ENCODE measurements around the gene GLI2. TPM values are rescaled to one million over a fixed set of nuclear protein-coding genes. Genes with fewer than 3 reads are reported as not detected.

Gene GLI2
- total RNA-seq, 1 donor from 2014 or later, result 23.1 TPM

DNA sequence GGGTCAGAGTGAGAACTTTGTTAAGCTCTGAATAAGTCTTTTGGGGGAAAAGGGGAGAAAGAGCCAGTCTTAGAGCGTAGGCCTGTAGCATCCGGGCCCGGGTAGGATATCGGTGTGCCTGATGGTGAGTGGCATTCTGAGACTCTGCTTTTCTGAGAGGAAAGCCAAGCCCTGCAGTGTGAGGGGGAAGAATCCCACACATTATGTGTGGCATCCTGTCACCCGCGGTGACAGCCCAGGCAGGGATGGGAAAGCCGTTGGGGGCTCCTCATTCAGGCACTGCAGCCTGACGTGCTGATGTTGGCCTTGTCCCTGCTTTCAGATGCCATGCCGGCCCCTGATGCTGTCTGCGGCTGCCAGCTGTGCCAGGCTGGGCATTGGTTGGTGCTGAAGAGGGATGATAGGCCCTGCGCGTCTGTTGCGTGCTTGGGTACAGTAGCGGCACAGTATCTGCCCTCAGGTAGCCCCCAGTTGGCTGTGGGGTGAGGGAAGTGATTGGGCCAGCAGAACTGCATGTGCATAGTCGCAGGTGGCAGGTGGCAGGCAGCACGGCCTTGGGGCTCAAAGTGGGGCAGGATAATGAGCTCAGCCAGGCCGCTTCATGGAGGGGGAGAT is 37.6 kb downstream of the GLI2 start:
- no peaks in the 10 kb centered on the region for H3K4me1 ChIP-seq

DNA sequence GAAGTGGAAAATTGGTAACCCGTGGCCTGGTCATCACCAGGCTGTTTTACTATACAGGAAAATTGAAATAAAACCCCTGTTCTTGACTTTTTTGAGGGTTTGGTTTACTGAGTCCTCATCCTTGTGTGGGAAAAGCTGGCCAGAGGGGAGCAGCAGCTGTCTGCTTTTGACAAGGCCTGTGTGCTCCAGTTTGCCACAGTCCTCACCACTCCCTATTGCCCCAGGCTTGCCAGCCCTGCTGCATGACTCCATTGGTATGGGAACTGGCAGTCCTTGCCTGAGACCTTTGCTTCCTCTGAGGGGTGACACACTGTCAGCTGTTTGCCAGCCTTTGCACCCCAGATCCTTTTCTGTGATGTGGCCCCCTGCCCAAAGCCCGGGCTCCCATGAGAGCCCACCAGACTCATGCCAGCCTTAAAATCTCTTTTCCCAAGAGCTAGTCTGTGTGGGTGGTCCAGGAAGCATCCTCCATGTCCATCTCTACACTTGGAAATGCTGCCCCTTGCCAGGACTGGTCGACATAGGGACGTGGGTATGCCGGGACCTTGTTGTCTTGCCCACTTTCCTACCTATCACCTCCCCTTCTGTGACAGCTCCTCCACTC is 39.0 kb downstream of the GLI2 start:
- Histone ChIP-seq H3K27ac (no peak overlapping the region), H3K4me3 (no peak overlapping the region), H3K36me3 (no peaks in the 10 kb centered on the region), H3K9me3 (no peaks in the 10 kb centered on the region), H3K4me1 (peaks cover 0 to 2% of the 10 kb centered on the region in 2 donors), H3K27me3 (no peaks in the 10 kb centered on the region)
- intact Hi-C loops (cut with DNase I), result no loop called here
- TF ChIP-seq, protein P1, sequence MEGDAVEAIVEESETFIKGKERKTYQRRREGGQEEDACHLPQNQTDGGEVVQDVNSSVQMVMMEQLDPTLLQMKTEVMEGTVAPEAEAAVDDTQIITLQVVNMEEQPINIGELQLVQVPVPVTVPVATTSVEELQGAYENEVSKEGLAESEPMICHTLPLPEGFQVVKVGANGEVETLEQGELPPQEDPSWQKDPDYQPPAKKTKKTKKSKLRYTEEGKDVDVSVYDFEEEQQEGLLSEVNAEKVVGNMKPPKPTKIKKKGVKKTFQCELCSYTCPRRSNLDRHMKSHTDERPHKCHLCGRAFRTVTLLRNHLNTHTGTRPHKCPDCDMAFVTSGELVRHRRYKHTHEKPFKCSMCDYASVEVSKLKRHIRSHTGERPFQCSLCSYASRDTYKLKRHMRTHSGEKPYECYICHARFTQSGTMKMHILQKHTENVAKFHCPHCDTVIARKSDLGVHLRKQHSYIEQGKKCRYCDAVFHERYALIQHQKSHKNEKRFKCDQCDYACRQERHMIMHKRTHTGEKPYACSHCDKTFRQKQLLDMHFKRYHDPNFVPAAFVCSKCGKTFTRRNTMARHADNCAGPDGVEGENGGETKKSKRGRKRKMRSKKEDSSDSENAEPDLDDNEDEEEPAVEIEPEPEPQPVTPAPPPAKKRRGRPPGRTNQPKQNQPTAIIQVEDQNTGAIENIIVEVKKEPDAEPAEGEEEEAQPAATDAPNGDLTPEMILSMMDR (IDR thresholded peaks at IDR 0.05), result no peak
- no peak for DNase-seq (ENCODE audit: low spot score in 2 of 2)

More for the DNA sequence above, 37.6 kb downstream of the GLI2 start:
- intact Hi-C loops (cut with DNase I), result no loop called here
- TF ChIP-seq, protein P1 (IDR thresholded peaks at IDR 0.05), result no peak
- no peaks in the 10 kb centered on the region for H3K9me3 ChIP-seq
- H3K36me3 ChIP-seq, result no peaks in the 10 kb centered on the region
- H3K27me3 ChIP-seq, result no peaks in the 10 kb centered on the region
- no peak overlapping the region for H3K4me3 ChIP-seq
- no peak for DNase-seq (ENCODE audit: low spot score in 2 of 2)
- H3K27ac ChIP-seq, result no peak overlapping the region

DNA sequence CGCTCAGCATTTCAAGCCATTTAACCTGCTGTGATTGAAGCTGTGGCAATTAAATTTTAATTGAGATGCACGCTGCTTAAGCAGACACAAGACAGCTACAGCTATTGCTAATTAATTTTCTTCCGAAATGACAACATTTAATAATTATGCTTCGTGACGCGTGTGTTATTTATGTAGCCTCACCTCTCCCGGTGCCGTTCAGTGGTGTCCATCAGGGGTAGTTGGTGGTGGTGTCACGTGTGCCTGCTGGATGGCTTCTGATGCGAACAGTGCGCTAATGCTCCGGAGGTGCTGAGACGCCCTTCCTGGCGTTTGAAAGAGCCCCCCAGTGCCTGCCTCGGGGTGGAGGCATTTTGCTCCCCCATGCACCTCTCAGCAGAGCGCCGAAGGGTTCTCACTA is 39.5 kb downstream of the GLI2 start:
- DNase-seq (ENCODE audit: low spot score in 2 of 2), result no peak
- TF ChIP-seq, protein P1 (IDR thresholded peaks at IDR 0.05), result no peak
- no peaks in the 10 kb centered on the region for H3K36me3 ChIP-seq
- intact Hi-C loops (cut with DNase I), result no loop called here
- H3K4me3 ChIP-seq, result no peak overlapping the region
- H3K27ac ChIP-seq, result no peak overlapping the region
- no peaks in the 10 kb centered on the region for H3K9me3 ChIP-seq
- peaks cover 0 to 7% of the 10 kb centered on the region in 2 donors for H3K4me1 ChIP-seq
- no peaks in the 10 kb centered on the region for H3K27me3 ChIP-seq

DNA sequence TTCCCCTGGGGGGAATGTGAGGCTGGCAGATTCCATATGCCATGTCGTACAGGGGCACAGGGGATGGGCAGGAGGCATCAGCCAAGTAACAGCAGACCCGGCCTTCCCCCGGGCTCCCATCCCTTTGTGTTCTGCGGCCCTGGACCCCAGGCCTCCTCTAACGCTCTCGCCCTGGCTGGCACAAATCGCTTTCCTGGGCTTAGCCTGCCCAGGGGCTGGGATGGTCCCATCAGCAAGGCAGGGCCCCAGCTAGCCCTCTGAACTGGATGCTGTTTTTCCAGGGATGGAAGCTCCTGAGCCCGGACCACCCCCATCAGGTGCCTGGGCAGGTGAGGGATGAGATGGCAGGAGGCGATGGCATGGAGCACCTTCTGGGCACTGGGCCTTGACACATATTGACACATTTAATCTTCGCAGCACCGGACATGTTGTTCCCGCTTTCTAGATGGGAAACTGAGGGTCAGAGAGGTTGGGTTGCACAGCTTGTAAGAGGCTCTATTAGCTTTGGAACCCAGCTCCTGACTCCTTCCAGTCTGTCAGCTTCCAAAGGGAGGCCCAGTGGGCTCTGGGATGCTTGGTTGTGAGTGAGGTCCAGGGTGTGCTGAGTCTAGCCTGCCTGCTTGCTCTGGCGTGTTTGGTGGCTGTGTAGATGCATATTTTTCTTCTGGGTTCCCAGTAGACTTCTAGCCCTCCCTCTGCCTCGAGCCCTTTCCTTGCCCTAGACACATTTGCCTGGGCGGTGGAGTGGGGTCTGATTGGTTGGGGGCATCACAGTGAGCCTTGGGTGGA is 40.3 kb downstream of the GLI2 start:
- intact Hi-C loops (cut with DNase I), result no loop called here
- TF ChIP-seq, protein P1 (IDR thresholded peaks at IDR 0.05), result no peak
- Histone ChIP-seq H3K36me3 (no peaks in the 10 kb centered on the region), H3K4me3 (no peak overlapping the region), H3K27me3 (no peaks in the 10 kb centered on the region), H3K9me3 (no peaks in the 10 kb centered on the region), H3K4me1 (peaks cover 0 to 8% of the 10 kb centered on the region in 2 donors), H3K27ac (no peak overlapping the region)
- DNase-seq (ENCODE audit: low spot score in 2 of 2), result no peak

DNA sequence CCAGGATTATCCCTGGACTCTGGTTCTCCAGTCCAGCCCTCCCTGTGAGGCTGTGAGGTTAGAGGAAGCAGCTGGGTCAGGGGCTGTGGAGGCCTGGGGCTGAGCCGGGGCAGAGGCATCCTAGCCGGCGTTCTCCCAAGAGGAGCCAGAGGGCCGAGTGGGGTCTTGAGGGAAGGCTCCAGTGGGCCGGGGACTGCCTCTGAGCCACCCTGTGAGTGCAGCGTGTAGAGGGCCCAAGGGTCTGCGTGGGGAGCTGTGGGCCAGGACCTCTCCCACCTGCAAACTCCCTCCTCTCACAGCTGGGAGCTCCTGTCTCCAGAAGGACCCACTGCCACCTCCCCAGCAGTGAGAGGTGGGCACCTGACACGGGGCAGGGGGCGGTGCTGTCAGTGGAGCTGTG is 41.0 kb downstream of the GLI2 start:
- Histone ChIP-seq H3K27me3 (no peaks in the 10 kb centered on the region), H3K9me3 (no peaks in the 10 kb centered on the region), H3K27ac (no peak overlapping the region), H3K4me3 (no peak overlapping the region), H3K36me3 (no peaks in the 10 kb centered on the region), H3K4me1 (peaks cover 0 to 8% of the 10 kb centered on the region in 2 donors)
- intact Hi-C loops (cut with DNase I), result no loop called here
- DNase-seq (ENCODE audit: low spot score in 2 of 2), result no peak
- TF ChIP-seq, protein P1 (IDR thresholded peaks at IDR 0.05), result no peak

Measured in ascending aorta (tissue), 2 donors.